Inflammatory macrophage treated with lipopolysaccharide for 4 hours (primary cell): ENCODE data around the gene SERTAD2.

Experiments
- DNase-seq: peaks from one replicate; pipeline ENCODE4 v3.0.0-alpha.2; 2020

Gene SERTAD2

DNA sequence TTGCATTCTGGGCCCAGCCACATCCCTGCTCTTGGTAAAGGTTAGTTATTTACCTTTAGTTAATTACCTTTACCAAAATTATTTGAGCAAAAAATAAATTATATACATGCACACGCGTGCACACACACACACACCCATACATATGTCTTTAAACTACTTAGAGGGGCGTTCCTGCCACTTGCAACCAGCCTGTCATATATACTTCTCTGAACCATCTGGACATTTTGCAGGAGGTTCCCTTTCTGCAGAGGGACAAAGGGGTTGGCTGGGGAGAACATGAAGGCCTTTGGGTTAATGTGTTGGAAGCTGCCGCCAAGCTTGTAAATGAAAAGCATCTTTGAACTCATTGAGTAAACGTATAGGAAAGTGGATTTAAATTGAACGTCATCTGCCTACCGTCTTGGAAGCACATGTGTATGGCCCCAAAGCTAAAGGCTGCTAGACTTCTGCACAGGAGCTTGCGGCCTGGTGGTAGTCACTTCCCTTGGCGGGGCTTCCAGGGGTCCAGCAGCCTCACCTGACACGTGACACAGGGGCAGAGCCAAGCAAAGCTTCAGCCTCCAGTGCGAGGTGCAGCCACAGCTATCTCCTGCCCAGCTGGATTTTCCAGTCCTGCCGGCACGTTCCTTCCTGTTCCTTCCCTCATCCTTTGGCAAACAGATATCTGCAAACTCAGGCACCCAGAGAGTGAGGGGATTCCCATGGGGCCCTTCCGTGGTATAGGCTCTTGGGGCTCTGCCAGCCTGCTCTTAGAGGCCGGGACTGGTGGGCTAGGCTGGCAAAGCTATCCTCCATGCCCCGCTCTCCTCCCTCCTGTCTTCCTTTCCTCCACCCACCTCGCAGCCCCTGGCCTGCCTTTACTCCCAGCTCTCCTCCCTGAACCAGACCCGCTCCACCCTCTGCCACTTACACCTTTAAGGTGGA, 46.1 kb downstream of the SERTAD2 start:
- DNase-seq = no peak

DNA sequence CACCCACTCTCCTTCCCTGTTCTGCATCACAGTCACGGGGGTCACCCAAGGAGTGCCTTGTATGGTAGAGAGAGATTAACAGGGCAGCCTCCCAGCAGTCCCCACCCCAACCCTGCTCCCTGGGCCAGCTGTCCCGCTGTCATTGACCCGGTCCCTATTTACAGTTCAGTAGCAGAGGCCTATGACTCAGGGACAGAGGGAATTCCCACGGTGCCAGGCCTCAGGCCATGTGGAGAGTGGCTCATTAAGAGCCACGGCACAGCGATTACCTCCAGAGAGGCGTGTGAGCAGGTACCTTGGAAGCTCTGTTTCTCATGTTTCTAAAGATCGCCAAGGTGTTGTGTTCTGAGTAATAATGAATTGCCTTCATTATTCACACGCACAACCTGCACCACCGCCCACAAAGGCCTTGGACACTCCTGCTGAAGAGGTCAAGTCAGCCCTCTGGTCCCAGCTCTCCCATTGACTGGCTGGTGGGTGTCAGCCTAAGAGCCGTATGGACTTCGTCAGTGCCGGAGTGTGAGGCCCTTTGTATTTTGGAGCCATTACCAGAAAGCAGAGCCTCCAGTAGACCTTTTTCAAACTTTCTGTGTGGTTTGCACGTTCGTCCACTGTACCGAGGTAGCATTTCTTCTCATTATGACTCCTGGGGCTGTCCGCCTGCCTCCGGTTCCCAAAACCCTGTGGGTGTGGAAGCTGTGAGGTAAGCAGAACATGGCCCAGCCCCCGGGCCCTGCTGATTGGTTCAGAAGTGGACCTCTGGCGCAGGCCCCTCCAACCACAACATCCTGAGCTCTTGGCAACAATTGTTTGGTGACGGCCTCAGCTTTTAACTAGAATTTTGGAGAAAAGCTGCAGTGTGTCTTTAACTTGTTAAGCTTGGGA, 47.0 kb downstream of the SERTAD2 start:
- DNase-seq = peak; percentile 94

- DNase-seq = no peak
Observed at GRCh38 chr2:64605991-64606478, 47.7 kb downstream of the SERTAD2 start.

DNA sequence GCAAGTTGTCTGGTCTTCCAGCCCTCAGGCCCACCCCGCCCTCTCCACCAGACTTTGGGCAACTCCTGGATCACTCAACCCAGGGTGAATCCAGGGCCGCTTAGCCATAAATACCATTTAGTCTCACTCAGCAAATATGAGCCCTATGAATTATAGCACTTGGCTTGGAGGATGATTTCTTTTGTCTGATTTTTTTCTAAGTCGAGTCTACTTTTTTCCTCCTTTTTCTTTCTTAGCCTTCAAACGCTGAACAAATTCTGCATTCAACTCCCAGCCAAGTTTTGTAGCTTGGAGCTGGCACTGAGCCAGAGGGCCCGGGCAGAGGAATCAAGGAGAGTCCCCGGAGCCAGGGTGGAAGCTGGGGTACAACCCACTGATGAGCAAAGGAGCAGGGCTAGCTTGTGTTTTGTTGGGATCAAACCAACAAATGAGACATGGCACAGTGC, 48.7 kb downstream of the SERTAD2 start:
- no peak for DNase-seq

DNA sequence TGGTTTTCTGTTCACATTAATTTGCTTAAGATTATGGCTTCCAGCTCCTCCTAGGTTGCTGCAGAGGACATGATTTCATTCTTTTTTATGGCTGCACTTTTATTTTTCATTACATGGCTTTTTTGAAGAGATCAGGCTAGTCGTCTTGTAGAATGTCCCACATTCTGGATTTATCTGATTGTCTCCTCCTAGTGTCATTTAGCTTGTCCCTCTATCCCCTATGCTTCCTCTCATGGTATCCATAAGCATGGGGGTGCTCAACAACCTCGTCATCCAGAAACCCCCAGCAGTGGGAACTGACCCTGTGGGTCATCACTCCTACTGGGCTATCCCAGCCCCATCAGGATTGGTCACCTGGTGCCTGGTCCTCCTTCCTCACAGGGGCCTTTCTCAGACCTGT, 49.6 kb downstream of the SERTAD2 start:
- no peak for DNase-seq

DNA sequence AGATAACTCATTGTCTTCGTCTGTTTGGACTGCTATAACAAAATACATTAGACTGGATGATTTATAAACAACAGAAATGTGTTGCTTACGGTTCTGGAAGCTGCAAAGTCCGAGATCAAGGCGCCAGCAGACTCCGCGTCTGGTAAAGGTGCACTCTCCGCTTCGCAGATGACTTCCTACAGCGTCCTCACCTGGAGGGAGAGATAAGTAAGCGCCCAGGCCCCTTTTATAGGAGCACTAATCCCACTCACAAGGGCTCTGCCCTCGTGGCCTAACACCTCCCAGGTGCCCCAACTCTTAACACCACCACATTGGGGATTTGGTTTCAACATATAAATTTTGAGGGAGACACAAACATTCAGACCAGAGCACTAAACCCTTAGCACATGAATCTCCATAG, 51.3 kb downstream of the SERTAD2 start:
- no peak for DNase-seq

DNA sequence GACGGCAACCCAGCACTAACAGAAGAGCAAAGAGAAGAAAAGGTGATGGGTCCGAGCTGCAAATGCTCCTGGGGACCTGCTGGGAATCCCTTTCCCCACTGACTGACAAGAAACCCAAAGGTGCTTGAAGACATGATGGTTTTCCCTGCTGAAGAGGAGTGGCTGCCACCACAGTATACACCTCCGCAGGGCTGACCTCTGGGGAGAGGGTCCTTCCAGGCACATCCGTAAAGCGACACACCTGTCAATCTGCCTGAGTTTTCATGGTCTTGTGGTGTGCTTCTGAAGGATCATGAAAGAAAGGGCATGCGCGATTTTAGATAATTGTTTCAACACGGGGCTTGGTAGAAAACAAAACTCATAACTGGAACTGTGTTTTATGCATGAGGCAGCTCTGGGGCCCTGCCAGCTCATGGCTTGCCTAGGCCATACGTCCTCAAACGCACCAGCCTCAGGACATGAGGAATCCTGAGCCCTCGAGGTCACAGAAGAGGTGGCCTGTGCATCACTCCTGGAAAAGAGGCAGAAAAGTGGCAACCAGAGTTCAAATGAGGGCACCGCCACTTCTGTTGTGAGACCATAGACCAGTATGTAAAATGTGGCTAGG, 51.8 kb downstream of the SERTAD2 start:
- no peak for DNase-seq

DNA sequence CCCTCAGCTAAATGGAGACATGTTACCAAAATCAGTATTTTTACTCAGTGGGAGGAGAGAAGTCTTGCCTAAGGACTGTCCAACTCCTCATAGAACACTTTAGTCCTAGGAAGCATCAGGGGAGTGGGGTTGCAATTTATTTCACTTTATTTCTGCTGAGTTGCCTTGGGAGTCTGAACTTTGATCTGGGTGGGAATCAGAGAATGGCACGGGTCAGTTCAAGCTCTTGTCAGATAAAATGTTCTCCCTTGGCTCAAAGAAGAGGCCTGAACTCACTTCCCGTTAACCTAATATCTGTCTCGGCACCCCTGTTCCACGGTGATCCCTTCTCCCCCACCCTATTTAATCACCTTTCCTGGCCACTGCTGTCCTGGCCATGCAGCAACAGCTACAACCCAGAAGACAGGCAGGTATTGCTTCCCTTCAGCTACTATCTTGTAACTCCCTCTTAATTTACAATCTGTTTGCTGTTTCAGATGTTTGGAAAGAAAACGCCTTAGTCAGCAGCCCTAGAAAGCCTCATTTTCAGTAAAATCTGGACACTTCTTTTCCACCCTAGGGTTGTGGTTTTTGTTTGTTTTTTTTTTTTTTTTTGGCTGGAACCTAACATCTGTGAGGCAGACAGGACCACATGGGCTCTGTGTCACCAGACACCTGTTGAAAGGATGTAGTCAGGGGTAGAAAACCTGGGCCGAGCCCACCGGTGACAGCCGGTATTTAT, 52.5 kb downstream of the SERTAD2 start:
- DNase-seq = no peak

- no peak for DNase-seq
Observed at GRCh38 chr2:64599469-64599868, 54.2 kb downstream of the SERTAD2 start.

- no peak for DNase-seq
Observed at GRCh38 chr2:64598226-64598625, 55.5 kb downstream of the SERTAD2 start.

GRCh38 chr2:64595397-64596176, 58.1 kb downstream of the SERTAD2 start:
- no peak for DNase-seq

DNA sequence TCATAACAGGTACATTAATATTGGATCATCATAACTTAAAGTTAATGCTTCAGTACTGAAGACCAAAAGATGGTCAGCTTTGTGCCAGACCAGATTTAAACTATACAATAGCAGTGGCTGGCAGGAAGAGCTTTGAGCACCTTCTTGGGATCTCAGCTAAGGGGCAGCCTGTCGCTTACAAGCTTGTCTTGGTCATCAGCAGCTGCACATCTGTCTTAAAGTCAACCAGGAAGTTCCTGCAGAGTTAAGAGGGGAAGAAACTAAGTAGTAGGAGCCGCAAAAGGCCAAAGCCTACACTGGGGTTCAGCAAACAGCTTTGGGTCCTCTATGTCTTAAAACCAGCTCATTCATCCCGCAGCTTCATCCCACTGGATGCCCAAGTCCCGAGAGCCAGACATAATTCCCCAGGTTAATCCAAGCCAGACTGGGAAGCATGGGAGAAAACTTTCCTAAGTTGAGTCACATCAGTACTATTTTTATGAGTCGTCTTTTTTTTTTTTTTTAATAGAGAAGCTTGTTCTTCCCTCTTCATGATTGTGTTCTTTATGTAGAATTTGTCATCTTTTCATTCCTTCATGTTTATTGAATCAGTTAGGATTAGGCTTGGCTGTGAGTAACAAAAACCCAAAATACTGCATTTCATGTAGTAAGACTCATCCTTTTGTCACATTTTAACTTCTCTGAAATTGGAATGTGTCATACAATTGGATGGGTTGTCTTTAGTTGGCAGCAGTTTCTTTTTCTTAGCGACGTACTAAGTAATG, 59.3 kb downstream of the SERTAD2 start:
- DNase-seq = peak; percentile 39

DNA sequence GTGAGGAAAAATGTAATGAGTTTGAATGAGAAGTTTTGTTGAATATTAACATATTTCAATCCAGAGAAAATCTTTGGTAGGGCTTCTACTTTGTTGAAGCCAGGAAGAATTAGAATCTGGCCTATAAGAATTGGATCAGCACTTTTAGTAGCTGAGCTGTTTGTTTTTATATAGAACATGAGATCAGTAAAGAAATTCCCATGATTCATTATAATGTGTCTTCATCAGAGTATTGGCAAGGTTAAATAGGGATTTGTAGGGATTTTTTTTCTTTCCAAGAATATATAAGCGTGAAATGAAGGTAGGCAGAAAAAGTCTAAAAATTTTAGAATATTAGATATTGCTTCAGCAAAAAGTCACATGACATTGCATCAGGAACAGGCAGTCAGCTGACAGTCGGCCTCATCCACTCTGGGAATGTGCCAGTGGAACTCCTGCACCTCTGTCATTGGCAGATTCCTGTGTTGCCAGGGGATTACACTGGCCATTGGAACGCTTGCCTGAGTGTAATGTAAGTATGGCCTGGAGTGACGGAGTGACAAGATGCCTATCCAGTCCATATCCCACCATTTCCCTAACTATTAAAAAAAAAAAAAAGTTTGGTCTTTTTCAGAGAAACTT, 60.6 kb downstream of the SERTAD2 start:
- DNase-seq = peak; percentile 33

DNA sequence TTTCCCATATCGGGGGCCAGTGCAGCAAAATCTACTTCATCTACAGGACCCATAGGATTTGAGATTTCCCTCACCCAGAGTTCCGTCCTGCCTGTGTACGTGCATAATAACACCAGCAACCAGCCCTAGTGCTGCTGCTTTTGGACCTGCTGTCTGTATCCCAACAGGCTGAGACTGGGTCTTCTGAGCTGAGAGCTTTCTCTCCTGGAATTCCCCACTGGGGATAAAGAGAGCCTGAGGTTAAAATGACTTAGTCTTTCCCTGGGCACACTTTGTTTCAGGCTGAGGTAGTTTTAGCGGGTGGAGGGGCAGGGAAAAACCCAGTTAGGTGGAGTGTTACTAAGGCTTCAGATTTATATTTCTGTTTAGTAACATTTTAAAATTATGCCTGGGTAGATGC, 62.5 kb downstream of the SERTAD2 start:
- no peak for DNase-seq

DNA sequence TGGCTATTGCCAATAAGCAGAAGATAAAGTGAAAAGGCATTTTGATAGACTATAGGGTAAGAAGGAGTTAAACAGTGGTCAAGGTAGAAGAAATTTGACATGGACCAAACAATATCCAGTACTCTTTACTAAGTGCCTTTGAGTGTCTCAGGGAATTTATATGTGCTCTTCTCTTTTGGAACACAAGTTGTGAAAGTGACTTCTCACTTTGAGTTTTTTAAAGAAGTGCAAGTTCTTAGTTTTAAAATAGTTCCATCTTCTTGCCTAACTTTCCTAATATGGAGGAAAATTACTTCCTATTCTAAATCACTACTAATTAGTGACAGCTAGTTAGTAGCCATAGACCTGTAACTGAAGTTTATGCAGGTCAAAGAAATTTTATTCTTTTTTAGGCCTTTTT, 66.2 kb downstream of the SERTAD2 start:
- peak; percentile 59 for DNase-seq

GRCh38 chr2:64586883-64587481, 66.7 kb downstream of the SERTAD2 start:
- peak; percentile 58 for DNase-seq

DNA sequence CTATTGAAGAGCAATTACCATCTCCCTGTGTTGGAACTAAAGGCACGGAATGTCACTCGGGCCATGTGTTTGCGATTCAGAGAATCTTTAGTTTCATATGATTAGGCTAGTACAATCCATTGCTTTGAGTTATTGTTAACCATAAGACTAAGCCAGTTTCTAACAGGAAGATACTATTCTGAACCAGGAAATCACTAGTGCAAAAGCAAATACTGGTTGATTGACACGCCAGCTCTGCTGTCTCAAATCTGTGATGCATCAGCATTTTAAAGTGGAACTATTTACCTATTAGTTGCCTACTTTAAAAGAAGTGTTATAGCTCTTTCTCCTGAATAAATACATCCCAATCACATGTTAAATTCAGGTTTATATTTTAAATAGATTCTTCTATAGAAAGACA, 67.7 kb downstream of the SERTAD2 start:
- DNase-seq = no peak

DNA sequence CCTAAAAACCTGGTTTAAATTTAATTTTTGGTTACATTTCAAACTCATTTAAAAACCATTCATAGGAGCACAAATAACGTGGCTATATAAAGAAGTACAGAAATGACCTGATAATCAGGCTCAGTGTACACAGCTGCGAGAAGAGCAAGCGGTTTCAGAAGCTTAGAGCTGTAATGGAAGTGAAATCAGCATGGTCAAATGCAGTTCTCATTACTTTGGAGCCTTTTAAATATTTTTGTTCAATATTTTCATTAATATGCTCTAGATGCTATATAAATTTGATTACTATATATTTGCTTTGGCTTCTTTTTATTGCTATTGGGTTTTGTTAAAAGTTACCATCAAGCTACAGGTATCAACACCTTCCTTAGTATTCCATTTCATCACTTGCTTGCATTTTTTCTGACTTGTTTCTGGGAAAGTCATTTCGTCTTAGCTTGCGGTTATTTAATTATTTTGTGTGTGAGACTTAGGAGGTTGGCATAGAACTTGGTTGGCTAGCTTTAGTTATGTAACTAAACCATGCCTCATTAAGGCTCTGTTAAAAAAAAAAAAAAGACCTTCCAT, 70.9 kb downstream of the SERTAD2 start:
- no peak for DNase-seq

DNA sequence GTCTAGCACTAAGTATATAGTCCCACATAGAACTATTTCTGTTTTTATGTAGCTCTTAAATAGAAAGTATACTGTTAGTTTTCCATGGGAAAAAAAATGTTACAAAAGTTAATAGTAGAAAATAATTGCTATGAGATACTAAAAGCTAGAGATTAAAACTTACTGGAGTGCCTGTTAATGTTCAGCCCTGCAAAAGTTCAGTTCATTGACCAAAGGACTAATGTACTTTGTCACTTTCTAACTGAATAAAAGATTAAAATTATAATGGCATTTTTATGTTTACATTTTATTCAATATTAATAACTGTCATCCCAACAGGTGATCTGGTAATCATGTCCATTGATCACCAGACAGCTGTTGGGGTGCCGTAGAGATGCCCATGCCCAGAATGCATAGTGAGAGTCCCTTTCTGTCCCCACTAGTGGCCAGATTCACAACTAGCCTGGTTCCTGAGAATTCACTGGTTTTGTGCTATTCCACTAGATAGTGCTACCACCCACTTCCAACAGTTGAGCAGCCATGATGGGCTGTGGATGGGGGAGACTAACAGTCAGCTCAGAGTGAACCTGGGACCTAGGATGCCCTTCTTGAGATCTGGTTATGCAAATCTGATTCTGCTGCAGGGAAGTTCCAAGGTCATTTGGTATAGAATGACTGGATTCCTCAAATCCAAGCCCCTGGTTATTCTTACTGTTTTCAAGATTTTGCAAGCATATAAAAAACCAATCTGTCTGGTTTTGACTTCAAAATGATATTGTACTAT, 71.8 kb downstream of the SERTAD2 start:
- no peak for DNase-seq
